ENCODE measurements around the gene IQCE.

The IQCE gene

DNA sequence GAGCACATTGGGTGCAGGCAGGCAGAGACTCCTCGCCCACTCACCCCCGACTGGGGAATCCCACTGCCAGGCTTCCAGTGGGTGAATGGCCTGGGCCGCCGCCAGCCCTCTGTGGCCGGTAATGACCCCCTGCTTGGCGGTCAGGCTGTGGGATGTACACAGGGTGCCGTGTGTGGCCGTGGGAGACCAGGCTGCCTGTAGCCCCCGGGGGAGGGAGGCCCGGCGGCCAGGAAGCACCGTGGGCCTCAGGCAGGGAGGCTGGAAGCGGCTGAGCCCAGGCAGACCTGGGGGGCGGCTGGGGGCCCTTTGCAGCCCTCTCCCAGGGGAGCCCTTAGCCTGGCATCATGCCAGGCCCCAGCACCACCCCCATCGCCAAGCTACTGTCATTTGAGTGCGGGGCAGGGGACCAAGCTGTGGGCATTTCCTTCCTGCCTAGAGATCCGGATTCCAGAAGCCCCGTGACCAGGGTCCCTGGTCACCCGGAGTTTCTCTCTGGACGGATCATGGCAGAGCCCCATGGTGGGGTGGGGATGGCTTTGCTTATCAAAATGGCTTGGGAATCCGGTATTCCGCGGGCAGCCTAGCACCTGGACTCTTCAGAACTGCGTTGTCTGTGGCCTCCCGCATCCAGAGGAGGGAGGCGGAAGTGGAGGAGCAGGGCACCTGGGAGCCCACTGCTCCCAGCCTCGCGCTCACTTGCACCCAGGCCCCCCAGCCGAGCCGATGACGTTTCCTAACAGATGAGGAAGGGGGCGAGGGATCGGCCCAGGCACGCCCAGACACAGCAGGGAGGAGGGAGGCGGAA lies 74.2 kb downstream of the IQCE start:
- Histone ChIP-seq H3K4me3 (ENCODE audit: insufficient read length, low read depth) (peak overlapping the region; percentile 91), H3K9me3 (ENCODE audit: insufficient read depth, low read length) (no peaks in the 10 kb centered on the region), H3K9ac (ENCODE audit: insufficient read length, low read depth) (peak overlapping the region; percentile 96), H3K27me3 (ENCODE audit: insufficient read depth, insufficient read length) (no peaks in the 10 kb centered on the region), H3K4me1 (ENCODE audit: insufficient read depth, insufficient read length) (peaks cover 40% of the 10 kb centered on the region), H3K36me3 (ENCODE audit: insufficient read depth, insufficient read length, low read length) (peaks cover 34% of the 10 kb centered on the region)
- DNase-seq (ENCODE audit: low read depth, low spot score) = no peak
- TF ChIP-seq SUZ12 (IDR thresholded peaks at IDR 0.05; ENCODE audit: extremely low read depth, insufficient read depth, insufficient read length) (no peak), YY1 (IDR thresholded peaks at IDR 0.05; ENCODE audit: insufficient read depth, insufficient read length) (no peak), ZNF274 (IDR thresholded peaks at IDR 0.05; ENCODE audit: low read depth, low read length) (no peak)

DNA sequence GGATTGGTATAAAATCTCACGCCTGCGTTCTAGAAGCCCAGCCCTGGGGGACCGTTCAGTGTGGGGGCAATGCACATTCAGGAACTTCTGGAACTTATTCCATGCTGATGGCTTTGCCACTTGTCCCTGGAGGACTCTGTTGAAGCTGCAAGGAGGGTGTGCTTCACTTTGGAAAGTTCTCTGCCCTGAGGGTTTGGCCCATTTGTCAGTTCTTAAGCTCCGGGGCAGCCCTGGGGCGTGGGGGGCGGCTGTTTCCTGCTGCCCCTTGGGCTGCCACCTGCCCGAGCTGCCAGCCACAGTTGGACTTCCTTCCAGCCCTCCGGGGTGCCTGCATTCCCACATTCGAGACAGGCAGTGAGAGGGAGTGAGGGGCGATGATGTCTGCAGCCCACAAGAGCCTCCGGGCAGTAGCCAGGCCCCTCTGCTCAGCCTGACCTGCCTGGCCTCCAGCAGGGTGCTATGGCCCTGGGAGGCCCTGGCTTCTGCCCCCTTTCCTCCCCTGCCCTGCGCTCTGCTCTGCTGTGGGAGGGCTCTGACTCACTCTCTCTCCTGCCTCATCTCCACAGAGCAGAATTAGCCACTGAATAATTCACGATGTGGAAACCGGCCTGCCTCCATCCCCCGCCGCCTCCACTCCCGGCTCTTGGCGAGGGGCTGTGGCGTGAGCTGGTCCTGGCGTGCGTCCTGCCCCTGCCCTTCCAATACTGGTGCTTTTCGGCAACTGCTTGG lies 74.9 kb downstream of the IQCE start:
- Histone ChIP-seq H3K9ac (ENCODE audit: insufficient read length, low read depth) (peak overlapping the region; percentile 96), H3K4me3 (ENCODE audit: insufficient read length, low read depth) (peak overlapping the region; percentile 91), H3K9me3 (ENCODE audit: insufficient read depth, low read length) (no peaks in the 10 kb centered on the region), H3K27me3 (ENCODE audit: insufficient read depth, insufficient read length) (no peaks in the 10 kb centered on the region), H3K4me1 (ENCODE audit: insufficient read depth, insufficient read length) (peaks cover 47% of the 10 kb centered on the region), H3K36me3 (ENCODE audit: insufficient read depth, insufficient read length, low read length) (peaks cover 37% of the 10 kb centered on the region)
- no peak for TF ChIP-seq ZNF274 (IDR thresholded peaks at IDR 0.05; ENCODE audit: low read depth, low read length)
- TF ChIP-seq YY1 (IDR thresholded peaks at IDR 0.05; ENCODE audit: insufficient read depth, insufficient read length) = no peak
- no peak for DNase-seq (ENCODE audit: low read depth, low spot score)

DNA sequence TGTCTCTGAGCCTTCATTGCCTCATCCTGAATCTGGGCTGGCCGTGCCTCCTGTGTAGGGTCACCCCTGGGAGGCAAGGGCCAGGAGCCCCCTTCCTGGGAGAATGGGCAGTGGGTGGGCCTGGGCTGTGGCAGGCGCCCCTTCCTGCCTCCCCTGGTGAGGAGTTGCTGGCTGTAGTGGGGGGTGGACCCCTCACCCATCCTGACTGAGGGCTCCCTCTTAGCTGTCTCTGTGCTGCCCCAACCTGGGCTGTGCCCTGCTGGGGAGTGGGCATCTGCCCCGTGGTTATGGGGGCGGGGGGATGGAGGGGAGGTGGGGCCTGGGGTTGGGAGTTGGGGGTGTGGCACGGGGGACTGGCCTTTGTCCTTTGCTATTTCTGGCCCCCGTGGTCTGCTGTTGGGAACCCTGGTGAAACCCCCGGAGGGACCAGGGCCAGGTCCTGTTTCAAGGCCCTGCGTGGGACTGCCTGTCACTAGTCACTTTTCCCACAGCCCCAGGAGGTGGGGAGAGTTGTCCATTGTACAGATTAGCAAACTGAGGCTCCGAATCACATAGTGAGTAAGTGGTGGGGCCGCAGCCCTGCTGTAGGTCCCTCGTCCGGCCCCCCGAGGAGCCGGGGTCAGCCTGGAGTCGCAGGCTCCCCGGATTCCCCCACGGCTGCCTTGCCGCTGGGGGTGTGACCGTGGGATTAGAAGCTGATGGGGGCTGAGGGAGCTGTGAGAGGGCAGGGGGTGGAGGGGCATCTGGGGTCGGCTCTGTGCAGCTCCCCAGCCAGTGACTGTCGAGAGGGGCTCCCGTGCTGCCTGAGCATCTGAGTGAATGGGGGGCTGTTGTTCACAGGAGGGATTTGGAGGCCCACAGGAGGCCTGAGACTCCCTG lies 75.7 kb downstream of the IQCE start:
- Histone ChIP-seq H3K4me1 (ENCODE audit: insufficient read depth, insufficient read length) (peaks cover 49% of the 10 kb centered on the region), H3K27me3 (ENCODE audit: insufficient read depth, insufficient read length) (no peaks in the 10 kb centered on the region), H3K9ac (ENCODE audit: insufficient read length, low read depth) (peak overlapping the region; percentile 96), H3K36me3 (ENCODE audit: insufficient read depth, insufficient read length, low read length) (peaks cover 45% of the 10 kb centered on the region), H3K9me3 (ENCODE audit: insufficient read depth, low read length) (no peaks in the 10 kb centered on the region), H3K4me3 (ENCODE audit: insufficient read length, low read depth) (peak overlapping the region; percentile 91)
- no peak for TF ChIP-seq ZNF274 (IDR thresholded peaks at IDR 0.05; ENCODE audit: low read depth, low read length)
- no peak for TF ChIP-seq SUZ12 (IDR thresholded peaks at IDR 0.05; ENCODE audit: extremely low read depth, insufficient read depth, insufficient read length)
- TF ChIP-seq YY1 (IDR thresholded peaks at IDR 0.05; ENCODE audit: insufficient read depth, insufficient read length) = no peak
- DNase-seq (ENCODE audit: low read depth, low spot score) = no peak

- Histone ChIP-seq H3K9ac (ENCODE audit: insufficient read length, low read depth) (peak overlapping the region; percentile 44), H3K36me3 (ENCODE audit: insufficient read depth, insufficient read length, low read length) (peaks cover 52% of the 10 kb centered on the region), H3K9me3 (ENCODE audit: insufficient read depth, low read length) (no peaks in the 10 kb centered on the region), H3K4me3 (ENCODE audit: insufficient read length, low read depth) (no peak overlapping the region), H3K4me1 (ENCODE audit: insufficient read depth, insufficient read length) (peaks cover 52% of the 10 kb centered on the region), H3K27me3 (ENCODE audit: insufficient read depth, insufficient read length) (no peaks in the 10 kb centered on the region)
- no peak for TF ChIP-seq ZNF274 (IDR thresholded peaks at IDR 0.05; ENCODE audit: low read depth, low read length)
- no peak for TF ChIP-seq YY1 (IDR thresholded peaks at IDR 0.05; ENCODE audit: insufficient read depth, insufficient read length)
- no peak for TF ChIP-seq SUZ12 (IDR thresholded peaks at IDR 0.05; ENCODE audit: extremely low read depth, insufficient read depth, insufficient read length)
- DNase-seq (ENCODE audit: low read depth, low spot score) = no peak
Observed at GRCh38 chr7:2635148-2635668, 76.4 kb downstream of the IQCE start.

DNA sequence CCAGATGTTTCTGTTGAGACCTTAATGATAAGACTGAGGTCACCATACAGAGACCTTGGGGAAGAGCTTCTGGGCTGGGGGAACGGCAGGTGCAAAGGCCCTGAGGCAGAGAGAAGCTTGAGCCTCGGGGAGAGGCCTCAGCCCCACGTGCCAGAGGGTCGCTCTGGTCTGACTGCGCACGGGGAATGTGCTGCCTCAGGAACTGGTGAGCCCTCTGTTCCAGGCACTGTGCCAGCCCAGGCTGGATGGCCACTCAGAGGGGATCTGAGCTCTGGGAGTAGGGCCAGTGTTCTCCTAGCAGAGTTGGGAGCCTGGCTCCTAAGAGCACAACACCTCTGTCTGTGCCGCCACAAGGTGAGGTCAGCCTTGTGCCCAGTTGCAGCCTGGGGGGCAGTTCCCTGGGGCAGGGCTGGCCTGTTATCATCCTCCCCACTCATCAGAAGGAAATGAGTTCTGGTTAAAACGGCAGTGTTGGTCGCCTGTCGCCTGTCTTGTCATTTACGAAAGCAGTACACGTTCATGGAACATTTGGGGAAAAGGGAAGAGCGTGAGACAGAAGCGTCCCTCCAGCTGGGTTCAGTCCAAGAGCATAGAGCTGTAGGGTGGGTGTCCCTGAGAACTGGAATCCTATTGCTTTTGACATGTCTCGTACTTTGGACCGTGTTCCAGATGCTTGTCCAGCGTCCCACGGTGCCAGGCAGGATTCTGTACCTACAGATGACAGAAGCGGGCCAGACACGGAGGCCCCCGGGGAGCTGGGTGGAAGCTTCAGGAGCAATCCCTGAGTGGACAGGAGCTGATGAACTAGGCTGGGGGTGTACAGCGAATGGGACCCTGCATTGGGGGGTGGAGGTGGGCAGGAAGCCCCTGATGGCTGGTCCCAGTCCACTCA lies 77.3 kb downstream of the IQCE start:
- no peak for TF ChIP-seq ZNF274 (IDR thresholded peaks at IDR 0.05; ENCODE audit: low read depth, low read length)
- no peak for TF ChIP-seq YY1 (IDR thresholded peaks at IDR 0.05; ENCODE audit: insufficient read depth, insufficient read length)
- no peak for TF ChIP-seq SUZ12 (IDR thresholded peaks at IDR 0.05; ENCODE audit: extremely low read depth, insufficient read depth, insufficient read length)
- H3K36me3 ChIP-seq (ENCODE audit: insufficient read depth, insufficient read length, low read length) = peaks cover 60% of the 10 kb centered on the region
- no peak overlapping the region for H3K4me3 ChIP-seq (ENCODE audit: insufficient read length, low read depth)
- H3K27me3 ChIP-seq (ENCODE audit: insufficient read depth, insufficient read length) = no peaks in the 10 kb centered on the region
- H3K9me3 ChIP-seq (ENCODE audit: insufficient read depth, low read length) = no peaks in the 10 kb centered on the region
- DNase-seq (ENCODE audit: low read depth, low spot score) = no peak
- H3K9ac ChIP-seq (ENCODE audit: insufficient read length, low read depth) = no peak overlapping the region
- peaks cover 60% of the 10 kb centered on the region for H3K4me1 ChIP-seq (ENCODE audit: insufficient read depth, insufficient read length)

DNA sequence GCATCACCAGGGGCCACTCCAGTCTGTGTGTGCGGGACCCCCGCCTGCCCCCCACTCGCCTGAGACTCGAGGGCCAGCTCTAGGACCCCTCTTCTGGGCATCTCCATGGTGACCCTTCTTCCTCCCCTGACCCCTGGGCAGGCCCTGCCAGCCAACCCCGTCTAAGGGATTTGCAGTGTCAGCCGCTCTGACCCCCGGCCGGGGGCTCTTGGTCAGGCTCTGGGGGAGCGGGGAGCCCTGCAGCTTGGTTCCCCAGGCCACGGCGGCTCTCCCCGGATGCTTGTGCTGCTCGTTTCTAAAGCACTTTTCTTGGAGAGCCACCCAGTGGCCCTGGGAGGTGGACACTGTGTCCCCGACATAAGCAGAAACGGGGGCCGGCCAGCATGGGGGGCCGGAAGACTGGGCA lies 78.3 kb downstream of the IQCE start:
- Histone ChIP-seq H3K9ac (ENCODE audit: insufficient read length, low read depth) (peak overlapping the region; percentile 56), H3K36me3 (ENCODE audit: insufficient read depth, insufficient read length, low read length) (peaks cover 60% of the 10 kb centered on the region), H3K27me3 (ENCODE audit: insufficient read depth, insufficient read length) (no peaks in the 10 kb centered on the region), H3K4me3 (ENCODE audit: insufficient read length, low read depth) (no peak overlapping the region), H3K4me1 (ENCODE audit: insufficient read depth, insufficient read length) (peaks cover 62% of the 10 kb centered on the region), H3K9me3 (ENCODE audit: insufficient read depth, low read length) (no peaks in the 10 kb centered on the region)
- no peak for DNase-seq (ENCODE audit: low read depth, low spot score)
- TF ChIP-seq SUZ12 (IDR thresholded peaks at IDR 0.05; ENCODE audit: extremely low read depth, insufficient read depth, insufficient read length) (no peak), YY1 (IDR thresholded peaks at IDR 0.05; ENCODE audit: insufficient read depth, insufficient read length) (no peak), ZNF274 (IDR thresholded peaks at IDR 0.05; ENCODE audit: low read depth, low read length) (no peak)
